Suppressor macrophage treated with lipopolysaccharide for 4 hours (primary cell): ENCODE measurements around the gene NOCT.
"Not testable (repeated sequence)": the region's sequence is repeated elsewhere in the genome, so short reads cannot be mapped to it uniquely, and the experiment has no call there.

ENCODE experiments used
- DNase-seq: peaks from one replicate; pipeline ENCODE4 v3.0.0-alpha.2; 2020

Gene NOCT

DNA sequence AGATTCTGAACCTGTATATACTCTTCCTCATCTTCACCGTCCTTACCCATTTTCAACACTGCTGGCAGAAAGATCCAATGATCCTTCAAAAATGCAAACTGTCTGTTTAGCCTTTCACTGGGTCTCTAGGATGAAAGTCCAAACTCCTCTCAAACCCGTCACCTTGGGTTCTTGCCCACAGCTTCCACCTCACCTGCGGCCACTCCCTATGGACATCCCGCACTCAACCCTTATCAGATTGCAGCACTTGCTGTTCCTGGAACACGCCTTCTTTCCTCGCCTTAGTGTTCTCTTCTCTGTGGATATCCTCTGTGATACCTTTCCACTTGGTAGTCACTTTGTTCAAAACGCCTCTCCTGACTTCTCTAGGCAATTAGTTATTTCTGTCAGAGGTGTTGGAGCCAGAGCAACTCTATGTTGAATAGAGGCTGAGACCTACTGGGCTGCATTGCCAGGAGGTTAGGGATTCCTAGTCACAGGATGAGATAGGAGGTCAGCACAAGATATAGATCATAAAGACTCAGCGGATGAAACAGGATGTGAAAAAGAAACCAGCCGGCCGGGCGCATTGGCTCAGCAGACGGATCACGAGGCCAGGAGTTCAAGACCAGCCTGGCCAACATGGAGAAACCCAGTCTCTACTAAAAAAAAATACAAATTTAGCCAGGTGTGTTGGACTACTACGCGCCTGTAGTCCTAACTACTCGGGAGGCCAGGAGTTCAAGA lies 4.2 kb upstream of the NOCT start:
- no peak for DNase-seq

DNA sequence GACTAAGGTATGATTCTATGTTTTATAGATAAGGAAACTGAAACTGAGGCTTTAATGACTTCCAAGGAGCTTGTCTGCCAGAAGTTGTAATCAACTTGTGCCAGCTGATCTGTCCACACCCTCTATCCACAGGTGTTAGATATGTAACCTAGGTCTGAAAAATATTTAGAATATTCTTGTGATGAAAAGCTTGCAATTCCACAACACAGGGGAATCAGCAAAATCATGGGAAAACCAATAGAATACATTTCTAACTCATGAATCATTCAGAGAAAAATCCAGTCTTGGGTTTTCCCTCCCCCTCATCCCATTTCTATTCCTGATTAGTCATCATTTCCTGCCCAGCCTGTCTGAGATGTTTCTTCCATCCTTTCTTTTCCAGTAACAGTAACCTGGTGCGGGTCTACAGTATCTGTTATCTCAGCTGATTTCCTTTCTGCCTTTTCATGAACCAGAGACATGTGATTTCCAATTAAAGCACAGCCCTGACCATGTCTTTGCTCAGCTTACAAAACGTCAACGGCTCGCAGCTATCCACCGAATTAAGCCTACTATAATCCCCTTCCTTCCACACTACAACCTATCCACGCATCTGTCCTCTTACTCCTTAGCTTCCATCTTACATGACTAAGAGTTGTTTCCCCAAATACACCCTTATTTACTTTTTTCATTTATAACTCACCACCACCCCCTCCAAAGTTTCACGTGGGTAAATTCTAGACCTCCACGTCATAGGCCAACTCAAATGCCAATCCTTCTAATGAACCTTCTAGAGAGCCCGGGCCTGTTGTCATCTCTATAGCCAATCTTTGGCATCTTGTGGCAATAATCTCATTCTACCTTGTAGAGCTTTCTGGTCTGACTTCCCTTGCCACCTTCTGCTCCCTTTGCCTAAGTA lies 961 bp upstream of the NOCT start:
- peak; percentile 87 for DNase-seq

DNA sequence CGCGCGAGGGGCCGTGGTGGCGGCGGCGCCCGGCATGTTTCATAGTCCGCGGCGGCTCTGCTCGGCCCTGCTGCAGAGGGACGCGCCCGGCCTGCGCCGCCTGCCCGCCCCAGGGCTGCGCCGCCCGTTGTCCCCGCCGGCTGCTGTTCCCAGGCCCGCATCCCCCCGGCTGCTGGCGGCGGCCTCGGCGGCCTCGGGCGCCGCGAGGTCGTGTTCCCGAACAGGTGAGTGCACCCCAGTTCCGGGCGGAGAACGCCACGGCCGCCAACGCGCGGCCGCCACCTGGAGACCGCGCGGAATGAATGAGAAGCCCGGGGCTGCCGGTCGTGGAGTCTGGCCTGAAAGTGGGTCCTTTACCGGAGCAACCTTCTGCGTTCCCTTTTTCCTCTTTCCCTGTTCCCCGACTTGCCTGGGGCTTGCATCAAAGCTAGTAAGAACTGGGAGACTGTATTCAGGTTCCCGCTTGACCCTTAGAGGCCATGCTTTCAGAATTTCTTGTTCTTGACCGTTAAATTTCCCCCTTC lies 429 bp downstream of the NOCT start:
- DNase-seq: peak; percentile 51

DNA sequence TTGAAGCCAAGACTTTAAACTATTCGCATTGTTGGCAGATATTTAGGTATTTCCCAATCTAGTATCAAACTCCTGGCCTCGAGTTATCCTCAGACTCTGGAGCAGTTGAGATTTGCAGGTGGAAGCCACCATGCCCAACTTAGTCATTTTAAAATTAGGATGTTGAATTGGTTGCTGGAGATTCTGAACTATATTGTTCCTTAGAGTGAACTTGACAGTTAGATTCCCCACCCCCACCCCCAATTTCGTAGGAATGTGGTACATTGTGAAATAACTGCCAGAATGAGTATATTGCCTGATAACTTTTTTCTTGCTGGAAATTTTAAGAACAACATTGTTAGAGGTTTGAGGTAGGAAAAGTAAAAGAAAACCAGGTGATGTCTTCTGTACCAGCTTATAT lies 2.3 kb downstream of the NOCT start:
- DNase-seq: peak; percentile 22

DNA sequence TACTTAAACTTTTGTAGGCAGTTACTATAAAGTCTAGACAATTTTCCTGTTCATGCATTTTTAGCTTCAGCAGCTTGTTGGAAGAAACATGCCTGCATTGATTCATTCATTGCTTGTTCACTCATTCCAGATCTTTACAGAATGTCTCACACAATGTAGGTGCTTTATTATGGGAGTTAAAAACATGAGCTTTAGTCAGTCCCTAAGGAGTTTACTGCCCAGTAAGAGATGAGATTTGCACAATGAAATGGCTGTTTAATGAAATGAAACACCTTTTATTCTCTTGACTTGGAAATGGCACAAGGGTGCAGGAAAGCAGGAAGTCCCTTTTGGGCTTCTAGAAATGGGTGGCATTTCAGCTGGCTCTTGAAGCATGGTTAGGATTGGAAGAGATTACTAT lies 2.9 kb downstream of the NOCT start:
- no peak for DNase-seq

DNA sequence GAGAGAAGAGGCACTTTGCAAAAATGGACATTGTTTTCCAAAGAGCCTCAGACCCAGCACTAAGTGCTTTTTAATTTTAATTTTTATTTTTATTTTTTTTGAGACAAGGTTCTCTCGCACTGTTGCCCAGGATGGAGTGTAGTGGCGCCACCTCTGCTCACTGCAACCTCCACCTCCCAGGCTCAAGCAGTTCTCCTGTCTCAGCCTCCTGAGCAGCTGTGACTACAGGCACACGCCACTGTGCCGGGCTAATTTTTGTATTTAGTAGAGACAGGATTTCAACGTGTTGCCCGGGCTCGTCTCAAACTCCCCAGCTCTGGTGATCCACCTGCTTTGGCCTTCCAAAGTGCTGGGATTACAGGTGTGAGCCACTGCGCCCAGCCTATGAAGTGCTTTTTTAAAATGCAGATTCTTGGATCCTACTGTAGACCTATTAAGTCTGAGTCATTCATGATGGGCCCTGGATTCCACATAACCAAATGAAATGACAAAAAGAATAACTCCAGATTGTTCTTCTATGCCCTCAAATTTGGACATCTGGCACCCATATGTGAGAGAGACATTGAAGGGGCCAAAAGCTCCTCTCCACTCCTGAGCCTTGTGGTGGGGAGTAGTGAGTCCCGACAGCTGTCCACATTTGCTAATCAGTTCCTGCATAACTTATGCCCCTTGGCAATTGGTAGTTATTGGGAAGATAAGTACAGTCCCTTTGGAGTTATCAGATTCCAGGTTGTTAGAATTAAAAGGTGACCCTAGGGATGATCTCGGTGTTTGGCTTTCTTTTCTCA lies 3.6 kb downstream of the NOCT start:
- no peak for DNase-seq

DNA sequence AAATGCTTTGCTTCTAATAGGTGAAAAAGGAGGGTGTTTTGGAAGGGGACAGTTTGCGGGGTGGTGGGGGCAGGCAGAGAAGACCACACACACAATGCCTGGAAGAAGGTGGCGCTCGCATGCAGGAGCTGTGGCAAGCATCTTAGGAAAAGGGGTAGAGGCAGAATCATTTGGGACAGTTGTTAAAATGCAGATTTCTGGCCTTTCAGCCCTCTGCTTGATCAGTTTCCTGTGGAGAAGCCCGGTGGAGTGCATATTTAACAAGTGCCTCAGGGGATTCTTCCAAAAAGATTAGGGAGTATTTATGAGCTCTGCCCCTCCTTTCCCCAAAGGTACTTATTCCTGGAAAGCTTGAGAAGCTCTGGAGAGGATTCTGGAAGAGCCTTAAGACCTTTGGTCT lies 4.8 kb downstream of the NOCT start:
- DNase-seq: no peak

DNA sequence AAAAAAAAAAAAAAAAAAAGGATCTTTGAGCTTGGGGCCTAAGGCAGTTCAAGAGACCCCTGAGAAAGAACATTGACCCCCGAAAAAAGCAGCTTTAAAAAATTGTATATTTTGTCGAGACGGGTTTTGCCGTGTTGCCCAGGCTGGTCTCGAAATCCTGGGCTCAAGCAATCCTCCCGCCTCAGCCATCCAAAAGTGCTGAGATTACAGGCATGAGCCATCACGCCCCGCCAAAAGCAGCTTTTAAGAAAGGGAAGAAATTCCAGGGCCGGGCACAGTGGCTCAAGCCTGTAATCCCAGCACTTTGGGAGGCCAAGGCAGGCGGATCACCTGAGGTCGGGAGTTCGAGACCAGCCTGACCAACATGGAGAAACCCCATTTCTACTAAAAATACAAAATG lies 5.5 kb downstream of the NOCT start:
- not testable (repeated sequence) for DNase-seq

DNA sequence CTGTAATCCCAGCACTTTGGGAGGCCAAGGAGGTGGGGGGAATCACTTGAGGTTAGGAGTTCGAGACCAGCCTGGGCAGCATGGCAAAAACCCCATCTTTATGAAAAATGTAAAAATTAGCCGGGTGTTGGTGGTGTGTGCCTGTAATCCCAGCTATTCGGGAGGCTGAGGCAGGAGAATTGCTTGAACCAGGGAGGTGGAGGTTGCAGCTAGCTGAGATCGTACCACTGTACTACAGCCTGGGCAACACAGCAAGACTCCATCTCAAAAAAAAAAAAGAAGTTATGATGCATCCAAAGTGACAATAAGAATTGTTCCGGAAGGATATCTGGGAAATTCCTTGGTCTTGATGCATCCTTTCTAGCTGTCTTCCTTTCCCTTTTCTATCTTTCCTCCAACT lies 7.3 kb downstream of the NOCT start:
- no peak for DNase-seq

DNA sequence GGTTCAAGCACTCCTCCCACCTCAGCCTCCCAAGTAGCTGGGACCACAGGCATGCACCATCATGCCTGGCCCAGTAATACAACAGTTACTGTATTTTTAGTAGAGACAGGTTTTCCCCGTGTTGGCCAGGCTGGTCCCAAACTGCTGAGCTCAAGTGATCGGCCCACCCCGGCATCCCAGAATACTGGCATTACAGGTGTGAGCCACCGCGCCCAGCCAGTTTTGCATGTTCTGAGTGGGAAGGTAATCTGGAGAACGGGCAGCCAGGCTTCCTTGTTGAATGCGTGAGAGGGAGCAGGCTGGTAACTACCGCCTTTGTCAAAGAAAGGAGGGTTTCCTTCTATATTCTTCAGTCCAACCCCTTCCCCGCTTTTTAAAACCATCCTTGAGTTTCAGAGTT lies 9.1 kb downstream of the NOCT start:
- DNase-seq: no peak

DNA sequence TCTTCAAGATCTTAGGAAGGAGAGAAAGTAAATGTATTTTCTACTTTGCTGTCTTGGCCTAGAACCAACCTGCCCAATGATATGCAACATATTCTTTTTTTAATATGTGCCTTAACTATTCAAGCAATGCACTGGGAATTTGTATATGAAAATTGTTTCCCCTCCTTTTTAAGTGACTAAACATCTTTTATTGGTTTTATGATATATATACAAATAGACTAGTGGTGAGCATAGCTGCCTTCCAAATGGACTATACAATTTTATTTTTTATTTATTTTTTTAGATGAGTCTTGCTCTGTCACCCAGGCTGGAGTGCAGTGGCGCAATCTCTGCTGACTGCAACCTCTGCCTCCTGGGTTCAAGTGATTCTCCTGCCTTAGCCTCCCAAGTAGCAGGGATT lies 10.3 kb downstream of the NOCT start:
- no peak for DNase-seq

DNA sequence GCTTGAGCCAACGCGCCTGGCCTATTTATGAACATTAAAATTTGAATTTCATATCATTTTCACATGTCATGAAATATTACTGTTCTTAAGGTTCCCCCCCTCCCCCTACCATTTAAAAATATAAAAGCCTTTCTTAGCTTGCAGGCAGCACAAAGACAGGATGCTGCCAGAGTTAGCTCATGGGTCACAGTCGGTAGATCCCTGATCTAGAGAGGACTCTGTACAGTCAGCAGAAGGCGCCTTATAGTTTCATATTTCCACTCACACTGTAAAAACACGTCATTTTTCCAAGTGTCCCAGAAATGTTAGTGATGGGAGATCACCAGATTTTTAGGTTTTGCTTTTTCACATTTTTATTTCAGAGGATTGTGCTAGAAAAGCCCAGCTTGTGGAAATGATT lies 12.2 kb downstream of the NOCT start:
- DNase-seq: no peak

DNA sequence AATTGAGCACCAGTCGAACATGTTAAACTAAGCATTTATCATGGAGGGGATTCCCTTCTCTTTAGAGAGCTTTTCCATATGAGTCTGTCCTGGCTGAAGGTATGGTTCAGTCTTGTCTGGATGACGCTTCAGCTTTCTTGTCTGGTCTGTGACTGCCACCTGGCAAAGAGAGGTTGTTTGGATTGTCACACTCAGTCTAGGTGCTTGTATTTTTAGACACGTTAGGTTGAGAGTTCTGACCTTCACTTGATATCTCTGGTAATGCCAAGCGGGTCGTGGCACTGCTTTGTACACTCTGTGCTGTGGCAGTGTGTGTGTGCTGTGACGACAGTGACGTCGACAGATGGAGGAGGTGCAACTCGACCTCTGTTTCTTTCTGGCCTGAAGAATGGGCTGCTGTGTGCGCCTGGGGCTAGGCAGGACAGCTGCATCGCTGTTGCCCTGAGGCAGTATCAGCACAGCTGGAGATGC lies 12.6 kb downstream of the NOCT start:
- DNase-seq: no peak

DNA sequence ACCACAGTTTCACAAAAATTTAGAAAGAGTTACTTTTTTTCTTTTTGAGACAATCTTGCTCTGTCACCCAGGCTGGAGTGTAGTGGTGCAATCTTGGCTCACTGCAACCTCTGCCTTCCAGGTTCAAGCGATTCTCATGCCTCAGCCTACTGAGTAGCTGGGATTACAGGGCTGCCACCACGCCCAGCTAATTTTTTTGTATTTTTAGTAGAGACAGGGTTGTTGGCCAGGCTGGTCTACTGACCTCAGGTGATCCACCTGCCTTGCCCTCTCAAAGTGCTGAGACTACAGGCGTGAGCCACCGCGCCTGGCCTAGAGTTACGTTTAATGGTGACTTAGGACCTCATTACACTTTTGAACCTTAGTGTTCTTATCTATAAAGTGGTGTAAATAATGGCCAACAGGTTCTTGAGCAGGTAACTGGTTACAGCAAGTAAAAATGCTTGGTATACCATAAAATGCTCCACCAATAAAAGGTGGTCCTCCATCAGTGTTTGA lies 14.3 kb downstream of the NOCT start:
- DNase-seq: not testable (repeated sequence)

DNA sequence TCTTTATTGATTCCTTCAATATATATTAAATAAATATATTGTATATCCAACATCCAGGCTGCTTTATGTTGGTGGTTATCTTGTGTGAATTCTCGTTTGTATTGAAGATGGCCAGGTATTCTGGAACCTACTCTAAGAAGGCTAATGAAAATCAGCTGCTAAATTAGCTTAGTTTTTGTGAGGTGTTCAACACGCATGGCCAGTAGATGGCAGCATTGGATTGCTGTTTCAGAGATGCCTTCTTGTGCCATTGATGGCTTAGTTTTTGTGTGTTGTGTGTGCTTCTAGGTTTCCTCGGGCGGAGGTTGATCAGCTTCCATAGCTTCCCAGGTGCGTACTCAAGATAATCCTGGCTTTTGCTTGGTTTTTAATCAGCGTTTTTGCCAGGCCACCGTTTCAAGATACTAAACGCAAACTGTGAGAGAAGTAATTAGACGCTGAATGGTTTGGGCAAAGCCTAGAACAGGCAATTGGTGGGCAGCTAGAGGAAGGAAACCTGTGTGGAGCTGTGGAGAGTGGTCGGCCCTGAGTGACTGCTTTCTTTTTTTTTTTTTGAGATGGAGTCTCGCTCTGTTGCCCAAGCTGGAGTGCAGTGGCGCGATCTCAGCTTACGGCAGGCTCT lies 15.1 kb downstream of the NOCT start:
- DNase-seq: peak; percentile 61

DNA sequence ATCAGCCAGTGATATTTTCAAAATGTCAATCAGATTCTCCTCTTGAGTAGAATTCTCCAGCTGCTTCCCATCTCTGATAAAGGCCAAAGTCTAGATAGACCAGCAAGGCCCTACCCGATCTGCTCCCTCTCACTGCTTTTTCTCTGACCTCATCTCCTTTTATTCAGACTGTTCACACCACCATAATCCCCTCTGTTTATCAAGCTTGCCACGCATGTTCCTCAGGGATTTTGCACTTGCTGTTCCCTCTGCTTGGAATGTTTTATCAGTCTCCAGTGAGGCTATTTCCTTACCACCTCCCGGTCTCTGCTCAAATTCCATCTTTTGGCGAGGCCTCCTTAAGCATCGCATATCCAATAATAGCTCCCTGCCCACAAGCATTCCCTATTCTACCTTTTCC lies 20.1 kb downstream of the NOCT start:
- no peak for DNase-seq

DNA sequence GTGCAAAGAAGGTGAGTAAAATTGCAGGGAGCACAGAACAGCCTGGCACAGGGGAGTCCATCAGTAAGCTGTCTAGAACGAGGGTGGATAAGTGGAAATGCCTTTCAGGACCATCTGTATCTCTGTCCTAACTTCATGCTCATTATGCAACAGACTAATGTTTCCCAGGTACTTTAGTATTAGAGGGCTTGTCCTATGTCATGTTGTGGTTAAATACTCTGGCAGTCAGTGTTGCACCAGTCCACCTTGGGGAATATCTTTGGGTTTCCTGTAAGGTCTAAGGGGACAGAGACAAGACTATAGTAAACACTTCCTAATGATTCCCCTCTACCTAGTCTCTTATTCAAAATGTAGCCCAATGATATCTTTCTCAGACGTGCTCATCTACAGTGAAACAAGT lies 21.3 kb downstream of the NOCT start:
- DNase-seq: no peak

DNA sequence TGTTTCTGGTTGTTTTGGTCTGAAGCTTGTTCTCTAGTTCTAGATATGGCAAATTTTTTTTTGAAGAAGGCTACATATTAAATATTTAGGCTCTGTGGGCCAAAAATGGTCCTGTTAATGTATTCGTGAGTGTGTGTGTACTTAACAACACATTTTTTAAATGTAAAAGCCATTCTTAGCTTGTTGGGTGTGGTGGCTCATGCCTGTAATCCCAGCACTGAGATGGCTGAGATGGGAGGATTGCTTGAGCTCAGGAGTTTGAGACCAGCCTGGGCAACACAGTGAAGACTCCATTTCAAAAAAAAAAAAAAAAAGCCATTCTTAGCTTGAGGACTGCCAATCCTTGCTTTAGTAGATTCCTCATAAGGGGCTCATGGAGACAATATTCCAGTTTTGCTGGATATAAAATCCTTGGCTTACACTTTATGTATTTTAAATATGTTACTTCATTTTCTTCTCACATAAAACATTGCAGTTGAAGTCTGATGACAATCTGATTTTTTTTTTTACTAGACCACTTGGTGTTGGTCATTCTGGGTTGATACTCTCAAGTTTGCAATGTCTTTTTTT lies 23.4 kb downstream of the NOCT start:
- no peak for DNase-seq

DNA sequence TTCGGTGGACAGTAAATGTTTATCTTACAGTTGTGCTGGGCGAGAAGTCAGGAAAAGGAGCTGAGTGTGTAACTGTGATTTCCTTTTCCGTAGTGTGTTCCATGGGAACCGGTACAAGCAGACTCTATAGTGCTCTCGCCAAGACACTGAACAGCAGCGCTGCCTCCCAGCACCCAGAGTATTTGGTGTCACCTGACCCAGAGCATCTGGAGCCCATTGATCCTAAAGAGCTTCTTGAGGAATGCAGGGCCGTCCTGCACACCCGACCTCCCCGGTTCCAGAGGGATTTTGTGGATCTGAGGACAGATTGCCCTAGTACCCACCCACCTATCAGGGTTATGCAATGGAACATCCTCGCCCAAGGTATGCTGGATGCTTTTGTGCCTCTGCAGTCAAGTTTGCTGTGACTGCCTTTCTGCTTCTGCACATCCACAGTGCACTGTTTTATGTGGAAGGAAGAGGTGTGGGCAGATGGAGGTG lies 27.4 kb downstream of the NOCT start:
- no peak for DNase-seq

DNA sequence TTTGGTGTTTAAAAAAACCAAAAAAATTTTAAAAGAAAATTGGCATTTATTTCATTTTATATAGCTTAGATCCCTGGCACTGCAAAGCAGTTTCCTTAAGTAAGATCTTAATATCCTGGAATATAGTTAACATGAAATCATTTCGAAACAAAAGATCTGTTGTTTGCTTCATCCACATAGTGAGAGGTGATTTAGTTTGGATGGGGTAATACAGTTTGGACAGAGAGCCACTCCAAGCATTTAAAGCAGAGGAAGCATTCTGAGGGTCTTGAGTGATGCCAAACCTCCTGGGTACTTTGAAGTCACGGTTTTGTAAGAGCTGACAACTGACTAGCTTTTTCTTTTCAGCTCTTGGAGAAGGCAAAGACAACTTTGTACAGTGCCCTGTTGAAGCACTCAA lies 28.7 kb downstream of the NOCT start:
- no peak for DNase-seq

DNA sequence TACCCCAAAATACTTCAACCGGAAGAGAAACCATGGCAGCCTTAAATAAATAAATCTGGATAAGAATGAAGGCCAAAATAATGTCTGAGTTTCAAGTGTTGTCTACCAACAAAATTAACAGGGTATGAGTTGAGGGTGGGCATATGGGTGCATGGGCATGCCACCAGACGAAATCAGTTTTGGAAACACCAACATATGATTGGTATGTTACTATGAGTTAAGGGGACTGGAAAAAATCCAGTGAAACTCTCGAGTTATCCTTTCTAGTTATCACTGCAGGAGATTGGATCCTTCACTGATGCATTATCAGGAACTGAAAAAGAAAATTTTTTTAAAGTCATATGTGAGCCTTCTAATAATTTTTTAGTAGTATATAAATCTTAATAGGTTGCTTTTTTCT lies 32.4 kb downstream of the NOCT start:
- no peak for DNase-seq

DNA sequence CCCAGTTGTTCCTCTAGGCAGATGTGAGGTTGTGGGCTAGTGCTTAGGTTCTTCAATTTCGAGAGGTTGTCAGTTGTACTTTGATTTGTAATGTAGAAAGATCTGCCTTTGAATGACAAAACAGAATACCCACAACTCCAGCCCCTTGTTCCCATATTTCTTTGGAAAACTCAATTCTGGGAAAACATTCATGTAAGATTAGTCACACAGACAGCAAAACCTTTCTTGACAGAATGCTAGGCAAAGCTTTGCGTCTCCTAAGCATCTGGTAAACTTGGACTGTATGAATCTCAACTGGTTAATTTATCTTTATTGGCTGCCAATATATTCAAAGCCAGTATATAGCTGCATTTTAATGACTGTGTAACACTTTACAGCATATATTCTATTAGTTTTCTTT lies 34.9 kb downstream of the NOCT start:
- DNase-seq: no peak
